HG02981 (cell line): ENCODE results near the gene CAPN1.

Experiments
- ATAC-seq: cut with Tn5 transposase; IDR thresholded peaks from one replicate; pipeline ENCODE4 v1.9.1; 2021; ENCODE audit warnings: mild to moderate bottlenecking, moderate library complexity; ENCODE audit not compliant: unreplicated experiment

The CAPN1 gene

GRCh38 chr11:65258988-65259387, 77.3 kb downstream of the CAPN1 start:
- no peak for ATAC-seq

GRCh38 chr11:65260302-65260701, 78.6 kb downstream of the CAPN1 start:
- no peak for ATAC-seq

- no peak for ATAC-seq
These were observed 79.2 kb downstream of the CAPN1 start for GRCh38 chr11:65260756-65261590.
